Neural progenitor cell (in vitro differentiated cells): ENCODE data around the gene PRSS16. TPM values are rescaled to one million over a fixed set of nuclear protein-coding genes. Genes with fewer than 3 reads are reported as not detected.

Source experiments
- DNase-seq: peaks from one replicate; pipeline ENCODE4 v3.0.0-alpha.2; 2016; ENCODE audit warnings: low spot score
- H2AFZ ChIP-seq: fragments of 200-600 bp; sonication (generic); replicated peaks from 2 replicates; pipeline ENCODE4 v1.6.1; 2016; ENCODE audit warnings: antibody characterized with exemption
- H3F3A ChIP-seq: fragments of 200-600 bp; sonication (generic); 2 replicates; pipeline ENCODE4 v1.6.1; 2016; ENCODE audit warnings: antibody characterized with exemption, low read depth
- H3K27ac ChIP-seq: fragments of 200-600 bp; sonication (generic); 2 replicates; pipeline ENCODE4 v1.5.1; 2016; ENCODE audit warnings: mild to moderate bottlenecking
- H3K27me3 ChIP-seq: fragments of 200-600 bp; sonication (generic); 2 replicates; pipeline ENCODE4 v1.6.1; 2016; ENCODE audit warnings: mild to moderate bottlenecking, moderate library complexity
- H3K36me3 ChIP-seq: fragments of 200-600 bp; sonication (generic); 2 replicates; pipeline ENCODE4 v1.5.1; 2016
- H3K4me1 ChIP-seq: fragments of 200-600 bp; sonication (generic); 2 replicates; pipeline ENCODE4 v1.6.1; 2016; ENCODE audit warnings: mixed run types
- H3K4me2 ChIP-seq: fragments of 200-600 bp; sonication (generic); 2 replicates; pipeline ENCODE4 v1.6.1; 2016
- H3K4me3 ChIP-seq: fragments of 200-600 bp; sonication (generic); 2 replicates; pipeline ENCODE4 v1.5.1; 2016
- H3K79me2 ChIP-seq: fragments of 200-600 bp; sonication (generic); 2 replicates; pipeline ENCODE4 v1.6.1; 2016; ENCODE audit warnings: low read depth
- H3K9ac ChIP-seq: fragments of 200-600 bp; sonication (generic); 2 replicates; pipeline ENCODE4 v1.6.1; 2016
- H3K9me3 ChIP-seq: fragments of 200-600 bp; sonication (generic); 2 replicates; pipeline ENCODE4 v1.5.1; 2016; ENCODE audit warnings: low read depth
- H4K20me1 ChIP-seq: fragments of 200-600 bp; sonication (generic); 2 replicates; pipeline ENCODE4 v1.6.1; 2016; ENCODE audit warnings: low read depth
- H3K27ac Mint-ChIP-seq: 3 replicates; pipeline ENCODE4 v1.8.0; 2021; ENCODE audit warnings: mixed read lengths
- H3K27me3 Mint-ChIP-seq: 2 replicates; pipeline ENCODE4 v1.8.0; 2022; ENCODE audit warnings: low read depth, mild to moderate bottlenecking, inconsistent platforms, moderate library complexity, mixed read lengths; ENCODE audit not compliant: insufficient read depth
- H3K36me3 Mint-ChIP-seq: 3 replicates; pipeline ENCODE4 v1.8.0; 2021; ENCODE audit warnings: mixed read lengths
- H3K4me1 Mint-ChIP-seq: 3 replicates; pipeline ENCODE4 v1.8.0; 2021; ENCODE audit warnings: mixed read lengths
- H3K4me3 Mint-ChIP-seq: 3 replicates; pipeline ENCODE4 v1.8.0; 2021; ENCODE audit warnings: mild to moderate bottlenecking, moderate library complexity, mixed read lengths
- H3K9me3 Mint-ChIP-seq: 3 replicates; pipeline ENCODE4 v1.8.0; 2020; ENCODE audit warnings: mixed read lengths
- CTCF ChIP-seq: fragments of 200-600 bp; sonication (generic); IDR thresholded peaks from 2 replicates; pipeline ENCODE4 v1.5.1; 2017; ENCODE audit warnings: antibody characterized with exemption, mild to moderate bottlenecking
- EZH2 ChIP-seq: fragments of 200-600 bp; sonication (generic); IDR thresholded peaks from 2 replicates; pipeline ENCODE4 v1.6.1; 2017; ENCODE audit warnings: antibody characterized with exemption, mild to moderate bottlenecking, moderate library complexity
- EZH2phosphoT487 ChIP-seq: fragments of 200-600 bp; sonication (generic); IDR thresholded peaks from 2 replicates; pipeline ENCODE4 v1.6.1; 2017; ENCODE audit warnings: antibody characterized with exemption
- total RNA-seq: library from RNA; depleted of rRNA; stranded (reverse); fragments of >200 nt; gene quantifications from 2 replicates; pipeline ENCODE4 v1.2.3, GENCODE V29; 2015; ENCODE audit warnings: low replicate concordance

The PRSS16 gene
- total RNA-seq, 1 donor from 2014 or later: 4.3 TPM

GRCh38 chr6:27248783-27249182 is 1.3 kb downstream of the PRSS16 start:
- DNase-seq: no peak
- Histone ChIP-seq H3K79me2 (no peaks in the 10 kb centered on the region), H3F3A (peaks cover 19% of the 10 kb centered on the region), H3K9ac (no peak overlapping the region), H3K27me3 (peaks cover 62% of the 10 kb centered on the region), H4K20me1 (no peaks in the 10 kb centered on the region), H3K27ac (no peak overlapping the region), H2AFZ (no peak overlapping the region), H3K4me2 (no peak overlapping the region), H3K9me3 (no peaks in the 10 kb centered on the region), H3K4me1 (peaks cover 7% of the 10 kb centered on the region), H3K4me3 (no peak overlapping the region), H3K36me3 (no peaks in the 10 kb centered on the region)
- H3K4me1 Mint-ChIP-seq: peaks cover 2% of the 10 kb centered on the region
- no peak overlapping the region for H3K27ac Mint-ChIP-seq
- TF ChIP-seq EZH2 (no peak), CTCF (no peak)
- peaks cover 18% of the 10 kb centered on the region for H3K27me3 Mint-ChIP-seq
- no peaks in the 10 kb centered on the region for H3K9me3 Mint-ChIP-seq
- no peak overlapping the region for H3K4me3 Mint-ChIP-seq
- H3K36me3 Mint-ChIP-seq: no peaks in the 10 kb centered on the region

GRCh38 chr6:27250277-27251111 is 3.0 kb downstream of the PRSS16 start:
- Mint-ChIP-seq H3K27me3 (peaks cover 27% of the 10 kb centered on the region), H3K36me3 (no peaks in the 10 kb centered on the region), H3K4me3 (peak overlapping the region; percentile 91), H3K4me1 (no peaks in the 10 kb centered on the region), H3K9me3 (no peaks in the 10 kb centered on the region), H3K27ac (no peak overlapping the region)
- Histone ChIP-seq H3K9ac (peak overlapping the region; percentile 16), H3K9me3 (no peaks in the 10 kb centered on the region), H4K20me1 (no peaks in the 10 kb centered on the region), H3F3A (peaks cover 19% of the 10 kb centered on the region), H3K4me1 (peaks cover 7% of the 10 kb centered on the region), H2AFZ (peak overlapping the region; percentile 97), H3K4me2 (peak overlapping the region; percentile 86), H3K36me3 (no peaks in the 10 kb centered on the region), H3K4me3 (peak overlapping the region; percentile 92), H3K27ac (no peak overlapping the region), H3K79me2 (no peaks in the 10 kb centered on the region), H3K27me3 (peaks cover 54% of the 10 kb centered on the region)
- no peak for DNase-seq
- TF ChIP-seq CTCF (no peak), EZH2 (no peak), EZH2phosphoT487 (no peak)

GRCh38 chr6:27251112-27251605 is 3.7 kb downstream of the PRSS16 start:
- H3K9me3 Mint-ChIP-seq: no peaks in the 10 kb centered on the region
- no peaks in the 10 kb centered on the region for H3K4me1 Mint-ChIP-seq
- H3K36me3 Mint-ChIP-seq: no peaks in the 10 kb centered on the region
- H3K27me3 ChIP-seq: peaks cover 49% of the 10 kb centered on the region
- no peak overlapping the region for H3K27ac Mint-ChIP-seq
- no peaks in the 10 kb centered on the region for H3K36me3 ChIP-seq
- H3K27me3 Mint-ChIP-seq: peaks cover 30% of the 10 kb centered on the region
- H3K4me3 ChIP-seq: peak overlapping the region; percentile 92
- peak; percentile 97 for DNase-seq
- peak overlapping the region; percentile 86 for H3K4me2 ChIP-seq
- H3K79me2 ChIP-seq: no peaks in the 10 kb centered on the region
- TF ChIP-seq CTCF: no peak
- TF ChIP-seq EZH2phosphoT487: no peak
- TF ChIP-seq EZH2: no peak
- peaks cover 19% of the 10 kb centered on the region for H3F3A ChIP-seq
- no peaks in the 10 kb centered on the region for H3K9me3 ChIP-seq
- peak overlapping the region; percentile 83 for H3K27ac ChIP-seq
- H3K9ac ChIP-seq: peak overlapping the region; percentile 16
- H3K4me1 ChIP-seq: peaks cover 7% of the 10 kb centered on the region
- H4K20me1 ChIP-seq: no peaks in the 10 kb centered on the region
- H3K4me3 Mint-ChIP-seq: peak overlapping the region; percentile 91
- peak overlapping the region; percentile 97 for H2AFZ ChIP-seq
